H1 (cell line): ENCODE results near the gene FARS2. TPM values are rescaled to one million over a fixed set of nuclear protein-coding genes. Genes with fewer than 3 reads are reported as not detected.

ENCODE experiments used
- CTCF ChIA-PET: fragments of 300-600 bp; sonication (Branson Sonifier 250); formaldehyde crosslinking; loops from one replicate; lab custom pipeline; 2021; ENCODE audit not compliant: partially characterized antibody; lab: Charles Lee
- POLR2A ChIA-PET: fragments of 300-600 bp; sonication (Branson Sonifier 250); formaldehyde crosslinking; loops from one replicate; lab custom pipeline; 2021; ENCODE audit warnings: inconsistent platforms; ENCODE audit not compliant: partially characterized antibody; lab: Charles Lee
- DNase-seq, 2 experiments: peaks; one replicate each; pipeline versions ENCODE4 v3.0.0 to v3.0.0-alpha.2; 2010 to 2022; ENCODE audit warnings: low spot score in 2 of 2, low read depth in 1 of 2, mixed read lengths in 1 of 2
- FAIRE-seq: peaks from 2 replicates; lab custom pipeline; 2011; peaks lifted over from hg19 to GRCh38; lab: Jason Lieb, UNC
- H2AFZ ChIP-seq: 2 replicates; pipeline ENCODE4 v1.8.1; 2012; ENCODE audit warnings: low read length, inconsistent platforms
- H2AK5ac ChIP-seq: 2 replicates; pipeline ENCODE4 v1.6.1; 2013; ENCODE audit warnings: low read depth, low read length
- H2BK120ac ChIP-seq: replicated peaks from 2 replicates; pipeline ENCODE3; 2013; ENCODE audit warnings: low read depth, low read length, inconsistent platforms
- H2BK12ac ChIP-seq: 2 replicates; pipeline ENCODE4 v1.6.1; 2013; ENCODE audit warnings: low read depth, low read length
- H2BK15ac ChIP-seq: 2 replicates; pipeline ENCODE4 v1.6.1; 2013; ENCODE audit warnings: low read length
- H2BK20ac ChIP-seq: 2 replicates; pipeline ENCODE4 v1.6.1; 2013; ENCODE audit warnings: low read length
- H2BK5ac ChIP-seq: 2 replicates; pipeline ENCODE4 v1.6.1; 2013; ENCODE audit warnings: low read depth, low read length
- H3K14ac ChIP-seq: 2 replicates; pipeline ENCODE4 v1.6.1; 2013; ENCODE audit warnings: inconsistent platforms; ENCODE audit not compliant: insufficient read length
- H3K18ac ChIP-seq: 2 replicates; pipeline ENCODE4 v1.6.1; 2013; ENCODE audit warnings: low read length; ENCODE audit errors: extremely low read depth
- H3K23ac ChIP-seq: 2 replicates; pipeline ENCODE4 v1.6.1; 2013; ENCODE audit warnings: inconsistent platforms; ENCODE audit not compliant: insufficient read length
- H3K23me2 ChIP-seq: 2 replicates; pipeline ENCODE4 v1.6.1; 2013; ENCODE audit warnings: low read depth, low read length
- H3K27ac ChIP-seq: 2 replicates; pipeline ENCODE4 v1.6.1; 2011; ENCODE audit warnings: low read depth, low read length, inconsistent platforms
- H3K27me3 ChIP-seq, 4 experiments: replicated peaks in 1 of 4; 1 replicate in 1 of 4; 2 replicates in 3 of 4; pipeline versions ENCODE4 v1.6.1 to v1.8.1; 2011 to 2013; ENCODE audit warnings: low read length in 3 of 4, mild to moderate bottlenecking in 3 of 4, inconsistent platforms in 2 of 4, mixed read lengths in 2 of 4, moderate library complexity in 1 of 4; ENCODE audit not compliant: control insufficient read depth in 3 of 4, insufficient read depth in 3 of 4; ENCODE audit errors: extremely low read depth in 1 of 4
- H3K36me3 ChIP-seq, 4 experiments: 2 replicates each; pipeline versions ENCODE4 v1.6.1 to v1.8.1; 2011 to 2013; ENCODE audit warnings: mild to moderate bottlenecking in 4 of 4, low read length in 3 of 4, moderate library complexity in 2 of 4, control low read depth in 1 of 4, inconsistent platforms in 1 of 4; ENCODE audit not compliant: insufficient read depth in 4 of 4, control insufficient read depth in 2 of 4
- H3K4ac ChIP-seq: replicated peaks from 2 replicates; pipeline ENCODE3; 2013; ENCODE audit warnings: low read length, low read depth, mixed read lengths, inconsistent platforms; ENCODE audit not compliant: insufficient read length
- H3K4me1 ChIP-seq, 4 experiments: replicated peaks in 1 of 4; 1 replicate in 1 of 4; 2 replicates in 3 of 4; pipeline versions ENCODE4 v1.6.1 to v1.8.1; 2011 to 2013; ENCODE audit warnings: low read length in 3 of 4, inconsistent platforms in 2 of 4, mixed read lengths in 1 of 4; ENCODE audit not compliant: insufficient read depth in 4 of 4, control insufficient read depth in 3 of 4
- H3K4me2 ChIP-seq, 2 experiments: 2 replicates each; pipeline versions ENCODE4 v1.6.1 to v1.8.1; 2011 to 2013; ENCODE audit warnings: low read depth in 2 of 2, low read length in 2 of 2, control low read depth in 1 of 2, inconsistent platforms in 1 of 2, mild to moderate bottlenecking in 1 of 2; ENCODE audit not compliant: insufficient read depth in 1 of 2
- H3K4me3 ChIP-seq, 4 experiments: fragments of 200-600, 300-600 bp in 1 of 4; sonication (generic), shearing (Covaris generic), sonication (Bioruptor Twin) in 1 of 4; 2 replicates each; pipeline versions ENCODE4 v1.5.1 to v1.8.1; 2011 to 2016; ENCODE audit warnings: low read length in 4 of 4, low read depth in 3 of 4, control low read depth in 2 of 4, inconsistent platforms in 2 of 4, mild to moderate bottlenecking in 2 of 4, mixed read lengths in 1 of 4, moderate library complexity in 1 of 4; ENCODE audit not compliant: insufficient read depth in 2 of 4; ENCODE audit errors: extremely low read depth in 1 of 4
- H3K56ac ChIP-seq: replicated peaks from 2 replicates; pipeline ENCODE3; 2013; ENCODE audit warnings: low read depth, mild to moderate bottlenecking, mixed read lengths, low read length, inconsistent platforms; ENCODE audit not compliant: insufficient read length
- H3K79me1 ChIP-seq: 2 replicates; pipeline ENCODE4 v1.6.1; 2013; ENCODE audit warnings: low read depth, low read length, control low read depth
- H3K79me2 ChIP-seq, 2 experiments: 2 replicates each; pipeline versions ENCODE4 v1.6.1 to v1.8.1; 2012 to 2013; ENCODE audit warnings: low read length in 2 of 2, mild to moderate bottlenecking in 2 of 2, inconsistent platforms in 1 of 2; ENCODE audit not compliant: insufficient read depth in 2 of 2, control insufficient read depth in 1 of 2
- H3K9ac ChIP-seq, 4 experiments: replicated peaks in 1 of 4; 1 replicate in 1 of 4; 2 replicates in 3 of 4; pipeline versions ENCODE4 v1.6.1 to v1.8.1; 2011 to 2013; ENCODE audit warnings: low read depth in 3 of 4, low read length in 3 of 4, control low read depth in 2 of 4, mild to moderate bottlenecking in 2 of 4, moderate library complexity in 2 of 4, inconsistent platforms in 1 of 4; ENCODE audit errors: extremely low read depth in 1 of 4
- H3K9me3 ChIP-seq, 2 experiments: 2 replicates each; pipeline versions ENCODE4 v1.6.1 to v1.8.1; 2012 to 2013; ENCODE audit warnings: mild to moderate bottlenecking in 2 of 2, moderate library complexity in 2 of 2, control low read depth in 1 of 2, inconsistent platforms in 1 of 2, low read depth in 1 of 2, low read length in 1 of 2, mixed read lengths in 1 of 2; ENCODE audit not compliant: insufficient read depth in 2 of 2
- H4K20me1 ChIP-seq, 2 experiments: replicated peaks in 1 of 2; 2 replicates each; pipeline versions ENCODE3 to v1.8.1; 2011 to 2013; ENCODE audit warnings: inconsistent platforms in 2 of 2, low read length in 2 of 2, mild to moderate bottlenecking in 1 of 2; ENCODE audit not compliant: insufficient read depth in 2 of 2, control insufficient read depth in 1 of 2
- H4K5ac ChIP-seq: 2 replicates; pipeline ENCODE4 v1.6.1; 2013; ENCODE audit warnings: low read length, low read depth, mixed read lengths, inconsistent platforms; ENCODE audit not compliant: insufficient read length
- H4K8ac ChIP-seq: 2 replicates; pipeline ENCODE4 v1.8.0; 2013; ENCODE audit warnings: mild to moderate bottlenecking, moderate library complexity, low read length, inconsistent platforms; ENCODE audit not compliant: insufficient read depth; ENCODE audit errors: extremely low read depth
- H4K91ac ChIP-seq: replicated peaks from 2 replicates; pipeline ENCODE3; 2013; ENCODE audit warnings: low read length, mixed read lengths, inconsistent platforms; ENCODE audit not compliant: insufficient read length
- ASH2L ChIP-seq: fragments of 200-600, 300-600 bp; sonication (generic); IDR thresholded peaks from one replicate; pipeline ENCODE4 v1.7.1; 2017; ENCODE audit warnings: low read length
- BACH1 ChIP-seq: IDR thresholded peaks from 2 replicates; pipeline ENCODE4 v1.6.1; 2012; ENCODE audit warnings: low read length, improper control_type of control experiment
- GTF2F1 ChIP-seq: IDR thresholded peaks from 2 replicates; pipeline ENCODE4 v1.6.1; 2012; ENCODE audit warnings: low read depth, low read length, improper control_type of control experiment, borderline replicate concordance
- RNF2 ChIP-seq: fragments of 200-900, 300-1000 bp; sonication (generic); IDR thresholded peaks from 2 replicates; pipeline ENCODE4 v1.7.1; 2016; ENCODE audit warnings: borderline replicate concordance, low read depth, mild to moderate bottlenecking, antibody characterized with exemption, low read length; ENCODE audit not compliant: poor library complexity, severe bottlenecking; ENCODE audit errors: missing control alignments
- RXRA ChIP-seq: IDR thresholded peaks from 2 replicates; pipeline ENCODE4 v1.6.1; 2011; ENCODE audit warnings: low read depth, mild to moderate bottlenecking, low read length, moderate library complexity; ENCODE audit not compliant: insufficient read depth
- SP1 ChIP-seq: IDR thresholded peaks from 2 replicates; pipeline ENCODE4 v1.6.1; 2011; ENCODE audit warnings: low read depth, low read length
- TCF12 ChIP-seq: IDR thresholded peaks from 2 replicates; pipeline ENCODE4 v1.6.1; 2011; ENCODE audit warnings: low read depth, mild to moderate bottlenecking, low read length
- WGBS, 2 experiments: shearing (Covaris generic) in 1 of 2; methylation state at CpG; one replicate each; pipeline versions ENCODE4 v1.1.6 to v1.1.7; 2013 to 2015; ENCODE audit warnings: low lambda C conversion rate in 2 of 2, mixed read lengths in 2 of 2, inconsistent platforms in 1 of 2, low coverage in 1 of 2, missing lambda C conversion rate in 1 of 2; ENCODE audit not compliant: insufficient replicate concordance in 2 of 2, insufficient coverage in 1 of 2, insufficient read length in 1 of 2; ENCODE audit errors: extremely low coverage in 1 of 2, missing lambda C conversion rate in 1 of 2; 5-methylcytosine and 5-hydroxymethylcytosine counted together
- polyA plus RNA-seq, 7 experiments: library from polyadenylated mRNA; depleted of rRNA in 3 of 7; stranded (reverse) in 5 of 7; unstranded in 2 of 7; fragments of >200 nt in 5 of 7; fragments of 200-250 nt in 2 of 7; gene quantifications; 1 replicate in 5 of 7; 2 replicates in 1 of 7; 4 replicates in 1 of 7; pipeline versions ENCODE4 v1.2.1 to v1.2.3, GENCODE V29; 2011 to 2013; ENCODE audit warnings: missing spikeins in 2 of 7, mixed read lengths in 2 of 7
- total RNA-seq: library from RNA; stranded (reverse); fragmentation: NEBNext Ultra II Directional; extraction: Animal tissue kit (Norgen Biotek cat#: 25700); gene quantifications from 2 replicates; pipeline ENCODE4 v1.2.1, GENCODE V29; 2021

FARS2 gene
- total and polyA plus RNA-seq, 2 of the 8 experiments (the other 6 are each of a cell fraction or from before 2014, with no cell fraction given): 11.7 to 14.4 TPM

- DNase-seq: no peak
- CTCF ChIA-PET: no interaction called here
- WGBS, 2 experiments: 83% methylated on average over 2 of the region's 2 CpGs; no CpG with 5 or more reads in 1 of the 2 experiments
These were observed 251.1 kb downstream of the FARS2 start for GRCh38 chr6:5512422-5512821.

More at GRCh38 chr6:5512422-5512821, 251.1 kb downstream of the FARS2 start:
- Histone ChIP-seq H3K4me3 (no peak overlapping the region), H4K8ac (no peak overlapping the region), H2BK15ac (no peak overlapping the region), H2AK5ac (no peak overlapping the region), H3K23ac (no peak overlapping the region), H3K4me2 (no peak overlapping the region), H3K4me1 (peaks cover 2 to 8% (median 6%) of the 10 kb centered on the region in 4 experiments), H3K79me2 (no peaks in the 10 kb centered on the region), H4K5ac (no peak overlapping the region), H4K91ac (no peak overlapping the region), H3K27me3 (no peaks in the 10 kb centered on the region), H3K9me3 (no peaks in the 10 kb centered on the region), H4K20me1 (no peaks in the 10 kb centered on the region), H3K18ac (no peak overlapping the region), H3K56ac (no peak overlapping the region), H3K9ac (no peak overlapping the region), H3K14ac (no peak overlapping the region), H2BK20ac (no peak overlapping the region), H2BK5ac (no peak overlapping the region), H2AFZ (no peak overlapping the region), H3K23me2 (no peaks in the 10 kb centered on the region), H2BK12ac (no peak overlapping the region), H3K36me3 (no peaks in the 10 kb centered on the region), H3K27ac (no peak overlapping the region), H2BK120ac (no peak overlapping the region), H3K4ac (no peak overlapping the region), H3K79me1 (no peaks in the 10 kb centered on the region)
- TF ChIP-seq ASH2L (no peak), RXRA (no peak), BACH1 (0 out of 2 replicates have a peak, but pooled peaks have one; percentile 3), TCF12 (no peak), SP1 (no peak), RNF2 (no peak), GTF2F1 (no peak)
- POLR2A ChIA-PET: no interaction called here
- no peak for FAIRE-seq
